ENCODE results near the gene NR6A1. TPM values are rescaled to one million over a fixed set of nuclear protein-coding genes. Genes with fewer than 3 reads are reported as not detected.

Gene NR6A1
- total and polyA plus RNA-seq, 2 of the 13 experiments (the other 11 are each of a cell fraction or from before 2014, with no cell fraction given): 28.1 to 31.5 TPM

DNA sequence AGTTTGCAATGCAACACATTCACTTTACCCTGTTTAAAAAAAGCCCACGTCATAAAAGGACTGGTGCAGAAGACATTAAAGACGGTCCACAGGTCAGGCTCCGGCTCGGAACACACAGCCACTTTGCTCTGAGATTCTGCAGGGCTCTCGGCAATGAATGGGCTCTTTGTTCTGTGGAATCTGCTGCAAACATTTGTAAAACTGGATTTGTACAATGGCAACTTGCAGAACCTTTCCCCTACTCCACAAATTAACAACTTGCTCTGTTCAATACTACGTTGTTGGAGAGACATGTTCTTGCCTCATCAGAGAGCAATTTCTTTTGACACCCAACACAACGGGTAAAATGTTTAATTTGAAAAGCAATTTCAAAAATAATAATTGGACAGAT lies 250.9 kb downstream of the NR6A1 start (continued):
- TF ChIP-seq, protein P1, sequence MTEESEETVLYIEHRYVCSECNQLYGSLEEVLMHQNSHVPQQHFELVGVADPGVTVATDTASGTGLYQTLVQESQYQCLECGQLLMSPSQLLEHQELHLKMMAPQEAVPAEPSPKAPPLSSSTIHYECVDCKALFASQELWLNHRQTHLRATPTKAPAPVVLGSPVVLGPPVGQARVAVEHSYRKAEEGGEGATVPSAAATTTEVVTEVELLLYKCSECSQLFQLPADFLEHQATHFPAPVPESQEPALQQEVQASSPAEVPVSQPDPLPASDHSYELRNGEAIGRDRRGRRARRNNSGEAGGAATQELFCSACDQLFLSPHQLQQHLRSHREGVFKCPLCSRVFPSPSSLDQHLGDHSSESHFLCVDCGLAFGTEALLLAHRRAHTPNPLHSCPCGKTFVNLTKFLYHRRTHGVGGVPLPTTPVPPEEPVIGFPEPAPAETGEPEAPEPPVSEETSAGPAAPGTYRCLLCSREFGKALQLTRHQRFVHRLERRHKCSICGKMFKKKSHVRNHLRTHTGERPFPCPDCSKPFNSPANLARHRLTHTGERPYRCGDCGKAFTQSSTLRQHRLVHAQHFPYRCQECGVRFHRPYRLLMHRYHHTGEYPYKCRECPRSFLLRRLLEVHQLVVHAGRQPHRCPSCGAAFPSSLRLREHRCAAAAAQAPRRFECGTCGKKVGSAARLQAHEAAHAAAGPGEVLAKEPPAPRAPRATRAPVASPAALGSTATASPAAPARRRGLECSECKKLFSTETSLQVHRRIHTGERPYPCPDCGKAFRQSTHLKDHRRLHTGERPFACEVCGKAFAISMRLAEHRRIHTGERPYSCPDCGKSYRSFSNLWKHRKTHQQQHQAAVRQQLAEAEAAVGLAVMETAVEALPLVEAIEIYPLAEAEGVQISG (CRISPR knock-in tag; IDR thresholded peaks at IDR 0.05): peak; percentile 34; the same call in 1 of the 2 replicates
- peak; percentile 36 to 60; a peak in 2 of 4 replicates for TF ChIP-seq EP300 (IDR thresholded peaks at IDR 0.05; ENCODE audit: low read depth in 2 of 2, low read length in 2 of 2)
- TF ChIP-seq EP300 (CRISPR knock-in tag; IDR thresholded peaks at IDR 0.05; ENCODE audit: borderline replicate concordance): no peak; the same call in 1 of the 2 replicates
- no peak for TF ChIP-seq ZNF354B (CRISPR knock-in tag; IDR thresholded peaks at IDR 0.05)
- peak; percentile 66 for TF ChIP-seq POLR2G (IDR thresholded peaks at IDR 0.05; ENCODE audit: low read depth, low read length)
- TF ChIP-seq TBX2 (CRISPR knock-in tag; IDR thresholded peaks at IDR 0.05; ENCODE audit: borderline replicate concordance): peak; percentile 39; the same call in 1 of the 2 replicates
- peak; percentile 82; the same call in 1 of the 2 replicates for TF ChIP-seq ZBTB21 (CRISPR knock-in tag; IDR thresholded peaks at IDR 0.05)
- TF ChIP-seq, protein P2, sequence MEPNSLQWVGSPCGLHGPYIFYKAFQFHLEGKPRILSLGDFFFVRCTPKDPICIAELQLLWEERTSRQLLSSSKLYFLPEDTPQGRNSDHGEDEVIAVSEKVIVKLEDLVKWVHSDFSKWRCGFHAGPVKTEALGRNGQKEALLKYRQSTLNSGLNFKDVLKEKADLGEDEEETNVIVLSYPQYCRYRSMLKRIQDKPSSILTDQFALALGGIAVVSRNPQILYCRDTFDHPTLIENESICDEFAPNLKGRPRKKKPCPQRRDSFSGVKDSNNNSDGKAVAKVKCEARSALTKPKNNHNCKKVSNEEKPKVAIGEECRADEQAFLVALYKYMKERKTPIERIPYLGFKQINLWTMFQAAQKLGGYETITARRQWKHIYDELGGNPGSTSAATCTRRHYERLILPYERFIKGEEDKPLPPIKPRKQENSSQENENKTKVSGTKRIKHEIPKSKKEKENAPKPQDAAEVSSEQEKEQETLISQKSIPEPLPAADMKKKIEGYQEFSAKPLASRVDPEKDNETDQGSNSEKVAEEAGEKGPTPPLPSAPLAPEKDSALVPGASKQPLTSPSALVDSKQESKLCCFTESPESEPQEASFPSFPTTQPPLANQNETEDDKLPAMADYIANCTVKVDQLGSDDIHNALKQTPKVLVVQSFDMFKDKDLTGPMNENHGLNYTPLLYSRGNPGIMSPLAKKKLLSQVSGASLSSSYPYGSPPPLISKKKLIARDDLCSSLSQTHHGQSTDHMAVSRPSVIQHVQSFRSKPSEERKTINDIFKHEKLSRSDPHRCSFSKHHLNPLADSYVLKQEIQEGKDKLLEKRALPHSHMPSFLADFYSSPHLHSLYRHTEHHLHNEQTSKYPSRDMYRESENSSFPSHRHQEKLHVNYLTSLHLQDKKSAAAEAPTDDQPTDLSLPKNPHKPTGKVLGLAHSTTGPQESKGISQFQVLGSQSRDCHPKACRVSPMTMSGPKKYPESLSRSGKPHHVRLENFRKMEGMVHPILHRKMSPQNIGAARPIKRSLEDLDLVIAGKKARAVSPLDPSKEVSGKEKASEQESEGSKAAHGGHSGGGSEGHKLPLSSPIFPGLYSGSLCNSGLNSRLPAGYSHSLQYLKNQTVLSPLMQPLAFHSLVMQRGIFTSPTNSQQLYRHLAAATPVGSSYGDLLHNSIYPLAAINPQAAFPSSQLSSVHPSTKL (CRISPR knock-in tag; IDR thresholded peaks at IDR 0.05): peak; percentile 69
- no peak for TF ChIP-seq TBX3 (IDR thresholded peaks at IDR 0.05; ENCODE audit: borderline replicate concordance)
- 0 out of 2 replicates have a peak, but pooled peaks have one; percentile 51 for TF ChIP-seq SSRP1 (CRISPR knock-in tag; IDR thresholded peaks at IDR 0.05)
- 0 out of 2 replicates have a peak, but pooled peaks have one; percentile 54 for TF ChIP-seq KDM6A (CRISPR knock-in tag; IDR thresholded peaks at IDR 0.05; ENCODE audit: low read depth)
- TF ChIP-seq ZNF331 (CRISPR knock-in tag; IDR thresholded peaks at IDR 0.05): peak; percentile 89; the same call in 1 of the 2 replicates
- peak; percentile 58 for TF ChIP-seq SAP130 (CRISPR knock-in tag; IDR thresholded peaks at IDR 0.05; ENCODE audit: low read depth)
- TF ChIP-seq ZNF510 (CRISPR knock-in tag; IDR thresholded peaks at IDR 0.05; ENCODE audit: low read depth): no peak
- no peak for TF ChIP-seq LCORL (IDR thresholded peaks at IDR 0.05)
- TF ChIP-seq LCORL (CRISPR knock-in tag; IDR thresholded peaks at IDR 0.05): peak; percentile 35; the same call in 1 of the 2 replicates
- no peak for TF ChIP-seq SOX6 (IDR thresholded peaks at IDR 0.05)
- TF ChIP-seq SOX6 (CRISPR knock-in tag; IDR thresholded peaks at IDR 0.05): peak; percentile 74
- TF ChIP-seq, protein P3, sequence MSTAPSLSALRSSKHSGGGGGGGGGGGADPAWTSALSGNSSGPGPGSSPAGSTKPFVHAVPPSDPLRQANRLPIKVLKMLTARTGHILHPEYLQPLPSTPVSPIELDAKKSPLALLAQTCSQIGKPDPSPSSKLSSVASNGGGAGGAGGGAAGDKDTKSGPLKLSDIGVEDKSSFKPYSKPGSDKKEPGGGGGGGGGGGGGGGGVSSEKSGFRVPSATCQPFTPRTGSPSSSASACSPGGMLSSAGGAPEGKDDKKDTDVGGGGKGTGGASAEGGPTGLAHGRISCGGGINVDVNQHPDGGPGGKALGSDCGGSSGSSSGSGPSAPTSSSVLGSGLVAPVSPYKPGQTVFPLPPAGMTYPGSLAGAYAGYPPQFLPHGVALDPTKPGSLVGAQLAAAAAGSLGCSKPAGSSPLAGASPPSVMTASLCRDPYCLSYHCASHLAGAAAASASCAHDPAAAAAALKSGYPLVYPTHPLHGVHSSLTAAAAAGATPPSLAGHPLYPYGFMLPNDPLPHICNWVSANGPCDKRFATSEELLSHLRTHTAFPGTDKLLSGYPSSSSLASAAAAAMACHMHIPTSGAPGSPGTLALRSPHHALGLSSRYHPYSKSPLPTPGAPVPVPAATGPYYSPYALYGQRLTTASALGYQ (CRISPR knock-in tag; IDR thresholded peaks at IDR 0.05): no peak
- TF ChIP-seq SALL1 (CRISPR knock-in tag; IDR thresholded peaks at IDR 0.05): peak; percentile 73
- no peak for TF ChIP-seq ZNF296 (CRISPR knock-in tag; conservative IDR thresholded peaks at IDR 0.05)
- 0 out of 2 replicates have a peak, but pooled peaks have one; percentile 12 for TF ChIP-seq ZNF441 (CRISPR knock-in tag; IDR thresholded peaks at IDR 0.05; ENCODE audit: borderline replicate concordance)
- TF ChIP-seq CREM (IDR thresholded peaks at IDR 0.05): peak; percentile 71
- TF ChIP-seq CREM (CRISPR knock-in tag; IDR thresholded peaks at IDR 0.05): no peak
- TF ChIP-seq MED1 (CRISPR knock-in tag; IDR thresholded peaks at IDR 0.05): peak; percentile 57; the same call in 1 of the 2 replicates
